ENCODE measurements around the gene LAMTOR3. TPM values are rescaled to one million over a fixed set of nuclear protein-coding genes. Genes with fewer than 3 reads are reported as not detected.
A peak's percentile ranks its signal among the peaks of the same experiment; 100 is the strongest.

LAMTOR3 gene
- total RNA-seq, 4 donors from 2014 or later, result 22.6 to 50.3 (median 44.5) TPM

GRCh38 chr4:99841129-99841528, 53.1 kb downstream of the LAMTOR3 start:
- no peaks in the 10 kb centered on the region for H3K9me3 ChIP-seq
- H3K36me3 ChIP-seq, result no peaks in the 10 kb centered on the region
- intact Hi-C loops (cut with DNase I), result no loop called here
- H3K4me3 ChIP-seq, result no peak overlapping the region
- H3K4me1 ChIP-seq, result peaks cover 3 to 14% (median 13%) of the 10 kb centered on the region in 4 donors
- no peaks in the 10 kb centered on the region for H3K27me3 ChIP-seq
- 89% methylated on average over 4 of the region's 4 CpGs for WGBS
- DNase-seq (ENCODE audit: extremely low spot score), result peak; percentile 26
- H3K27ac ChIP-seq (replicated peaks in 1 of 4), result no peak overlapping the region
- no peak for TF ChIP-seq POLR2A (IDR thresholded peaks at IDR 0.05; ENCODE audit: low read depth)
- TF ChIP-seq EP300 (IDR thresholded peaks at IDR 0.05), result no peak
- no peak for TF ChIP-seq CTCF (IDR thresholded peaks at IDR 0.05)
- TF ChIP-seq POLR2AphosphoS5 (IDR thresholded peaks at IDR 0.05), result no peak

GRCh38 chr4:99838927-99839326, 55.3 kb downstream of the LAMTOR3 start:
- 59% methylated on average over 2 of the region's 2 CpGs for WGBS
- H3K27ac ChIP-seq (replicated peaks in 1 of 4), result no peak overlapping the region
- peak; percentile 8 for DNase-seq (ENCODE audit: extremely low spot score)
- no peak overlapping the region for H3K4me3 ChIP-seq
- intact Hi-C loops (cut with DNase I), result no loop called here
- no peaks in the 10 kb centered on the region for H3K27me3 ChIP-seq
- H3K4me1 ChIP-seq, result peaks cover 0 to 4% (median under 1%) of the 10 kb centered on the region in 4 donors
- H3K9me3 ChIP-seq, result no peaks in the 10 kb centered on the region
- H3K36me3 ChIP-seq, result no peaks in the 10 kb centered on the region
- no peak for TF ChIP-seq EP300 (IDR thresholded peaks at IDR 0.05)
- TF ChIP-seq POLR2AphosphoS5 (IDR thresholded peaks at IDR 0.05), result no peak
- no peak for TF ChIP-seq CTCF (IDR thresholded peaks at IDR 0.05)
- no peak for TF ChIP-seq POLR2A (IDR thresholded peaks at IDR 0.05; ENCODE audit: low read depth)

DNA sequence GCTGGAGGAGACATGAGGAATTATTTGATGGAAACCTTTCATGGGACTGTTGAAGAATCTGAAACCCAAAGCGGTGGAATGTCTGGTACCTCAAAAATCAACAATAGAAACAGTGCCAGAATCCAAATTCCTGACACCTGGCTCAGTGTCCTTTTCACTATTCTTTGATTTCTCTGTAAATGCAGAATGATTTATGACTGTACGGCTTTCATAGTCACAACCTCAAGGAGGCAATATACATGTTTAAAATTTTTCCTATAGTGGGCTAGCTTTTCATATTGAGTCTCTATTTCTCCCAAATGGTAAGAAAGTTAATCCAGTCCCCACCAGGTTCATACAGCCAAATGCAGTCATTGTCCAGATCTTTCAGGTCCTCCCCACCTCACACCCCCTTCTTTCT, 58.3 kb downstream of the LAMTOR3 start:
- Histone ChIP-seq H3K4me1 (peaks cover 0 to 21% (median 19%) of the 10 kb centered on the region in 4 donors), H3K27ac (replicated peaks in 1 of 4) (no peak overlapping the region), H3K4me3 (no peak overlapping the region), H3K36me3 (no peaks in the 10 kb centered on the region), H3K9me3 (no peaks in the 10 kb centered on the region), H3K27me3 (no peaks in the 10 kb centered on the region)
- TF ChIP-seq POLR2A (IDR thresholded peaks at IDR 0.05; ENCODE audit: low read depth) (no peak), POLR2AphosphoS5 (IDR thresholded peaks at IDR 0.05) (no peak), EP300 (IDR thresholded peaks at IDR 0.05) (no peak), CTCF (IDR thresholded peaks at IDR 0.05) (no peak)
- intact Hi-C loops (cut with DNase I), result no loop called here
- no peak for DNase-seq (ENCODE audit: extremely low spot score)
- 95% methylated on average over 2 of the region's 2 CpGs for WGBS

- Histone ChIP-seq H3K27me3 (no peaks in the 10 kb centered on the region), H3K36me3 (no peaks in the 10 kb centered on the region), H3K4me1 (peaks cover 0 to 21% (median 19%) of the 10 kb centered on the region in 4 donors), H3K9me3 (no peaks in the 10 kb centered on the region), H3K27ac (replicated peaks in 1 of 4) (no peak overlapping the region), H3K4me3 (no peak overlapping the region)
- DNase-seq (ENCODE audit: extremely low spot score), result no peak
- WGBS, result 98% methylated on average over 7 of the region's 7 CpGs
- intact Hi-C loops (cut with DNase I), result no loop called here
- TF ChIP-seq CTCF (IDR thresholded peaks at IDR 0.05) (no peak), POLR2A (IDR thresholded peaks at IDR 0.05; ENCODE audit: low read depth) (no peak), POLR2AphosphoS5 (IDR thresholded peaks at IDR 0.05) (no peak), EP300 (IDR thresholded peaks at IDR 0.05) (no peak)
Measured at GRCh38 chr4:99834569-99834968, 59.7 kb downstream of the LAMTOR3 start.

- intact Hi-C loops (cut with DNase I), result no loop called here
- Histone ChIP-seq H3K27me3 (no peaks in the 10 kb centered on the region), H3K4me3 (no peak overlapping the region), H3K27ac (replicated peaks in 1 of 4) (peak overlapping the region in 2 of 4 donors; percentile 19 to 33), H3K36me3 (no peaks in the 10 kb centered on the region), H3K4me1 (peaks cover 0 to 21% (median 19%) of the 10 kb centered on the region in 4 donors), H3K9me3 (no peaks in the 10 kb centered on the region)
- 74% methylated on average over 5 of the region's 5 CpGs for WGBS
- no peak for DNase-seq (ENCODE audit: extremely low spot score)
- TF ChIP-seq CTCF (IDR thresholded peaks at IDR 0.05) (no peak), POLR2A (IDR thresholded peaks at IDR 0.05; ENCODE audit: low read depth) (no peak), EP300 (IDR thresholded peaks at IDR 0.05) (no peak), POLR2AphosphoS5 (IDR thresholded peaks at IDR 0.05) (no peak)
Measured at GRCh38 chr4:99833756-99834155, 60.5 kb downstream of the LAMTOR3 start.

Measured in esophagus muscularis mucosa (tissue), 4 donors.